Mesenchymal stem cell (in vitro differentiated cells and primary cell): ENCODE results near the gene CYP2W1.

Source experiments
- DNase-seq: peaks from one replicate; pipeline ENCODE4 v3.0.0-alpha.2; 2013
- H2AFZ ChIP-seq: one replicate; pipeline ENCODE4 v1.6.1; 2013; ENCODE audit warnings: low read depth, mild to moderate bottlenecking, control low read depth, inconsistent platforms, low read length, moderate library complexity
- H2AK5ac ChIP-seq: 2 replicates; pipeline ENCODE4 v1.6.1; 2013; ENCODE audit warnings: low read length, moderate library complexity, mild to moderate bottlenecking, inconsistent platforms; ENCODE audit not compliant: severe bottlenecking
- H2BK120ac ChIP-seq: one replicate; pipeline ENCODE4 v1.6.1; 2013; ENCODE audit warnings: low read depth, mild to moderate bottlenecking, inconsistent platforms, low read length, moderate library complexity
- H2BK12ac ChIP-seq, 2 experiments: one replicate each; pipeline ENCODE4 v1.6.1; 2013; ENCODE audit warnings: inconsistent platforms in 2 of 2, low read length in 2 of 2, mild to moderate bottlenecking in 2 of 2, moderate library complexity in 2 of 2, control low read depth in 1 of 2
- H2BK15ac ChIP-seq: one replicate; pipeline ENCODE4 v1.6.1; 2013; ENCODE audit warnings: mild to moderate bottlenecking, low read depth, inconsistent platforms; ENCODE audit not compliant: poor library complexity, severe bottlenecking
- H2BK5ac ChIP-seq: 2 replicates; pipeline ENCODE4 v1.6.1; 2013; ENCODE audit warnings: low read depth, mild to moderate bottlenecking, low read length, control low read depth, inconsistent platforms; ENCODE audit not compliant: poor library complexity, severe bottlenecking
- H3K14ac ChIP-seq, 2 experiments: one replicate each; pipeline ENCODE4 v1.6.1; 2013; ENCODE audit warnings: inconsistent platforms in 2 of 2, low read length in 2 of 2, control low read depth in 1 of 2, mild to moderate bottlenecking in 1 of 2, moderate library complexity in 1 of 2
- H3K18ac ChIP-seq, 2 experiments: one replicate each; pipeline ENCODE4 v1.6.1; 2013; ENCODE audit warnings: inconsistent platforms in 2 of 2, low read length in 2 of 2, control low read depth in 1 of 2, low read depth in 1 of 2, mild to moderate bottlenecking in 1 of 2
- H3K23ac ChIP-seq, 2 experiments: one replicate each; pipeline ENCODE4 v1.6.1; 2013; ENCODE audit warnings: inconsistent platforms in 2 of 2, low read length in 2 of 2, mild to moderate bottlenecking in 2 of 2, moderate library complexity in 2 of 2, control low read depth in 1 of 2
- H3K27ac ChIP-seq: 2 replicates; pipeline ENCODE4 v1.5.1; 2013; ENCODE audit warnings: mild to moderate bottlenecking, moderate library complexity, low read length, control low read depth, inconsistent platforms; ENCODE audit not compliant: poor library complexity, severe bottlenecking
- H3K27me3 ChIP-seq, 2 experiments: 2 replicates each; pipeline versions ENCODE4 v1.6.1 to v1.7.0; 2013; ENCODE audit warnings: low read length in 2 of 2, mild to moderate bottlenecking in 2 of 2, moderate library complexity in 2 of 2, control low read depth in 1 of 2, inconsistent platforms in 1 of 2; ENCODE audit not compliant: control insufficient read depth in 1 of 2, insufficient read depth in 1 of 2
- H3K36me3 ChIP-seq, 2 experiments: 2 replicates each; pipeline versions ENCODE4 v1.6.1 to v1.7.0; 2013; ENCODE audit warnings: low read length in 2 of 2, control low read depth in 1 of 2, inconsistent platforms in 1 of 2, low read depth in 1 of 2, mild to moderate bottlenecking in 1 of 2; ENCODE audit not compliant: insufficient read depth in 2 of 2, control insufficient read depth in 1 of 2
- H3K4ac ChIP-seq, 2 experiments: one replicate each; pipeline ENCODE4 v1.6.1; 2013; ENCODE audit warnings: inconsistent platforms in 2 of 2, low read length in 2 of 2, mild to moderate bottlenecking in 2 of 2, moderate library complexity in 2 of 2, control low read depth in 1 of 2, low read depth in 1 of 2
- H3K4me1 ChIP-seq: 2 replicates; pipeline ENCODE4 v1.6.1; 2013; ENCODE audit warnings: low read depth, low read length, control low read depth; ENCODE audit not compliant: control insufficient read depth, insufficient read depth
- H3K4me2 ChIP-seq: 2 replicates; pipeline ENCODE4 v1.6.1; 2013; ENCODE audit warnings: low read length, mild to moderate bottlenecking, inconsistent platforms; ENCODE audit not compliant: poor library complexity, severe bottlenecking
- H3K4me3 ChIP-seq, 2 experiments: 2 replicates each; pipeline versions ENCODE4 v1.5.1 to v1.7.0; 2013; ENCODE audit warnings: low read length in 2 of 2, mild to moderate bottlenecking in 2 of 2, control low read depth in 1 of 2, low read depth in 1 of 2; ENCODE audit not compliant: insufficient read depth in 1 of 2
- H3K79me1 ChIP-seq: replicated peaks from 2 replicates; pipeline ENCODE4 v1.6.1; 2013; ENCODE audit warnings: mild to moderate bottlenecking, control low read depth, low read length, inconsistent platforms; ENCODE audit not compliant: poor library complexity, severe bottlenecking
- H3K9ac ChIP-seq: 2 replicates; pipeline ENCODE4 v1.7.0; 2013; ENCODE audit warnings: mild to moderate bottlenecking, low read length, moderate library complexity
- H3K9me3 ChIP-seq: 2 replicates; pipeline ENCODE4 v1.7.0; 2013; ENCODE audit warnings: mild to moderate bottlenecking, low read length; ENCODE audit not compliant: control insufficient read depth
- H4K8ac ChIP-seq: one replicate; pipeline ENCODE4 v1.6.1; 2013; ENCODE audit warnings: inconsistent platforms, mild to moderate bottlenecking, low read length, moderate library complexity
- H4K91ac ChIP-seq: one replicate; pipeline ENCODE4 v1.6.1; 2013; ENCODE audit warnings: mild to moderate bottlenecking, low read length, inconsistent platforms
- WGBS: methylation state at CpG from one replicate; pipeline ENCODE4 v1.1.7; 2013; ENCODE audit warnings: mixed read lengths; 5-methylcytosine and 5-hydroxymethylcytosine counted together

The CYP2W1 gene

GRCh38 chr7:1009747-1010146 lies 26.8 kb downstream of the CYP2W1 start:
- Histone ChIP-seq H4K91ac (no peak overlapping the region), H2AK5ac (no peak overlapping the region), H3K9me3 (no peaks in the 10 kb centered on the region), H3K36me3 (peaks cover 20 to 66% of the 10 kb centered on the region in 2 experiments), H3K18ac (no peak overlapping the region), H2BK5ac (no peak overlapping the region), H3K4ac (no peak overlapping the region), H3K14ac (no peak overlapping the region), H2BK120ac (no peak overlapping the region), H4K8ac (no peak overlapping the region), H2BK12ac (no peak overlapping the region), H3K23ac (no peak overlapping the region), H3K27me3 (no peaks in the 10 kb centered on the region), H3K27ac (no peak overlapping the region), H3K4me3 (no peak overlapping the region), H3K4me1 (peaks cover 11% of the 10 kb centered on the region), H3K9ac (no peak overlapping the region), H3K79me1 (peaks cover 39% of the 10 kb centered on the region), H2AFZ (no peak overlapping the region), H3K4me2 (no peak overlapping the region), H2BK15ac (no peak overlapping the region)
- DNase-seq, result no peak
- WGBS, result 97% methylated on average over 22 of the region's 22 CpGs

- no peak overlapping the region for H3K4me3 ChIP-seq
- H2AFZ ChIP-seq, result no peak overlapping the region
- no peak overlapping the region for H2BK5ac ChIP-seq
- no peak overlapping the region for H3K18ac ChIP-seq
- no peak overlapping the region for H3K4ac ChIP-seq
- DNase-seq, result no peak
- H3K23ac ChIP-seq, result no peak overlapping the region
- H2BK15ac ChIP-seq, result no peak overlapping the region
- H2BK12ac ChIP-seq, result no peak overlapping the region
- H2BK120ac ChIP-seq, result no peak overlapping the region
- H3K27me3 ChIP-seq, result no peaks in the 10 kb centered on the region
- H4K91ac ChIP-seq, result no peak overlapping the region
- 85% methylated on average over 12 of the region's 13 CpGs for WGBS
- H3K36me3 ChIP-seq, result peaks cover 20 to 70% of the 10 kb centered on the region in 2 experiments
- H3K9ac ChIP-seq, result no peak overlapping the region
- no peak overlapping the region for H3K4me2 ChIP-seq
- no peaks in the 10 kb centered on the region for H3K9me3 ChIP-seq
- H3K4me1 ChIP-seq, result peaks cover 16% of the 10 kb centered on the region
- H3K14ac ChIP-seq, result no peak overlapping the region
- H2AK5ac ChIP-seq, result no peak overlapping the region
- H4K8ac ChIP-seq, result no peak overlapping the region
- no peak overlapping the region for H3K27ac ChIP-seq
- peaks cover 44% of the 10 kb centered on the region for H3K79me1 ChIP-seq
These were observed 27.2 kb downstream of the CYP2W1 start for GRCh38 chr7:1010226-1010625.

- no peak overlapping the region for H2BK120ac ChIP-seq
- no peak overlapping the region for H4K8ac ChIP-seq
- no peak overlapping the region for H2BK15ac ChIP-seq
- H4K91ac ChIP-seq, result no peak overlapping the region
- peaks cover 27% of the 10 kb centered on the region for H3K4me1 ChIP-seq
- H3K18ac ChIP-seq, result no peak overlapping the region
- no peak overlapping the region for H2AFZ ChIP-seq
- H3K27ac ChIP-seq, result no peak overlapping the region
- no peak overlapping the region for H3K4me3 ChIP-seq
- no peak overlapping the region for H2AK5ac ChIP-seq
- no peaks in the 10 kb centered on the region for H3K9me3 ChIP-seq
- H3K4ac ChIP-seq, result no peak overlapping the region
- 91% methylated on average over 13 of the region's 13 CpGs for WGBS
- no peaks in the 10 kb centered on the region for H3K27me3 ChIP-seq
- no peak overlapping the region for H3K14ac ChIP-seq
- no peak overlapping the region for H3K9ac ChIP-seq
- no peak overlapping the region for H3K23ac ChIP-seq
- H3K36me3 ChIP-seq, result peaks cover 20 to 61% of the 10 kb centered on the region in 2 experiments
- no peak overlapping the region for H3K4me2 ChIP-seq
- no peak for DNase-seq
- H3K79me1 ChIP-seq, result peaks cover 49% of the 10 kb centered on the region
- no peak overlapping the region for H2BK5ac ChIP-seq
- no peak overlapping the region for H2BK12ac ChIP-seq
These were observed 28.5 kb downstream of the CYP2W1 start for GRCh38 chr7:1011297-1012003.

- 96% methylated on average over 32 of the region's 32 CpGs for WGBS
- no peak overlapping the region for H3K4ac ChIP-seq
- H2AFZ ChIP-seq, result no peak overlapping the region
These were observed 29.2 kb downstream of the CYP2W1 start for GRCh38 chr7:1012004-1012715.

More at GRCh38 chr7:1012004-1012715, 29.2 kb downstream of the CYP2W1 start:
- H2BK120ac ChIP-seq, result no peak overlapping the region
- no peak overlapping the region for H3K4me3 ChIP-seq
- no peak overlapping the region for H3K23ac ChIP-seq
- no peak overlapping the region for H2BK5ac ChIP-seq
- no peak overlapping the region for H2BK12ac ChIP-seq
- H3K79me1 ChIP-seq, result peaks cover 48% of the 10 kb centered on the region
- H3K9ac ChIP-seq, result no peak overlapping the region
- H3K14ac ChIP-seq, result no peak overlapping the region
- no peak overlapping the region for H3K18ac ChIP-seq
- peaks cover 33% of the 10 kb centered on the region for H3K4me1 ChIP-seq
- no peak overlapping the region for H4K91ac ChIP-seq
- no peak for DNase-seq
- H2BK15ac ChIP-seq, result no peak overlapping the region
- H4K8ac ChIP-seq, result no peak overlapping the region
- H3K36me3 ChIP-seq, result peaks cover 15 to 61% of the 10 kb centered on the region in 2 experiments
- H3K9me3 ChIP-seq, result no peaks in the 10 kb centered on the region
- no peak overlapping the region for H3K27ac ChIP-seq
- H2AK5ac ChIP-seq, result no peak overlapping the region
- no peaks in the 10 kb centered on the region for H3K27me3 ChIP-seq
- H3K4me2 ChIP-seq, result no peak overlapping the region
